Stimulated activated CD8-positive, alpha-beta memory T cell treated with anti-CD3 and anti-CD28 coated beads, Interleukin-7, amount 100 ng/mL, for 1 hour (primary cell): ENCODE data around the gene POLR3GL.

Experiments
- DNase-seq, 2 donors: peaks; one replicate each; pipeline ENCODE4 v3.0.0-alpha.2; 2020; ENCODE audit warnings: low read depth in 2 of 2

The POLR3GL gene

GRCh38 chr1:145975216-145975615, 10.7 kb downstream of the POLR3GL start:
- DNase-seq: no peak

DNA sequence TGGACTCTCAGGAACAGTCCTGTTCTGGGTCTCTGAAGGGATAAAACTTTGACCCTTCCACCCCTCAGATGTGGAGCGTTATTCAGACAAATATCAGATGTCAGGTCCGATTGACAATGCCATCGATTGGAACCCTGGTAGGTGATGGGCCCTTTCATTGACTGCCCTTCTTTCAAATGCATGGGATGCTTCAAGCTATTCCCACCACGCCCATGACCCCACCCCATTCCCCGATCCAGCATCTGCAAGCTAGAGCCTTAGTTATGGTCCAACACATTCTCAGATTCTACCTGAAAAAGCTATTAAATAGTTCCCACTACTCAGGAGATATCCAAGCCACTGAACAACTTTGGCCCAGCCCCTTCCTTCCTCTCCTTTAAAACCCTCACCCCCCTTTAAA, 12.5 kb downstream of the POLR3GL start:
- DNase-seq: no peak

DNA sequence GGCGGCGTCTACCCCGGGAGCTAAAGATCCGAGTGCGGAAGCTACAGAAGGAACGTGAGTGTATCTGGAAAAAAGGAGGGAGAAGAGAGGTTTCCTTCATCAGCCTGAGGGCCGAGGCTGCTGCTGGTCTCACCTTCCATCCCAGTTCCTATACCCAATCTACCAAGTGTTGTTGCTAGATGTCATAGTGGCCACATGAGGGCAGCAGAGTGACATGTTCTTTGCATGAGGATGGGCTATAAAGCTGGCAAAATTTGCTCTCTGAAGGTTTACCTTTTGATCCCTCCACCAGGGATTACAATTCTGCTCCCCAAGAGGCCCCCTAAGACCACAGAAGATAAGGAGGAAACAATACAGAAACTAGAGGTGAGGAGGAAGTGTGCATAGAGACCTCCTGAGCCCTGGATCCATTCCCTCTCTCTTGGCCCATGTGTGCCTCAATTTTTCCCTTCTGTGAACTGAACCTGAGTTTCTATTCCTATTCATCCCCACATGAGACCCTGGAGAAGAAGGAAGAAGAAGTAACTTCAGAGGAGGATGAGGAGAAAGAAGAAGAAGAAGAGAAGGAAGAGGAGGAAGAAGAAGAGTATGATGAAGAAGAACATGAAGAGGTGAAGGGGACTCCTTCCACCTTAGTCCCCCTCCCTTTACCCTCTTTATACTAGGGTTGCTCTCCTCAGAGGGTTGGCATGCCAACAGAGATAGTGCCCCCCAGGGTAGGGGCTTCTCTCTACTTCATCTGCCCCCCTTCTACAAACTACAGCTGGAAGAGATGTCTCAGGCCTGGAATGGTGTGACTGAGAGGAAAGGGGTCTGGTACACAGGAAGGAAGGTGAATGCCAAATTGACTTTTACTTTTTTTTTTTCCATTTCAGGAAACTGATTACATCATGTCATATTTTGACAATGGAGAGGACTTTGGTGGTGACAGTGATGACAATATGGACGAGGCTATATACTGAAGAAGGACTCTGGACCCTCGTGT, 13.3 kb downstream of the POLR3GL start:
- no peak for DNase-seq

- DNase-seq: no peak
These were observed 14.0 kb downstream of the POLR3GL start for GRCh38 chr1:145978471-145978853.

DNA sequence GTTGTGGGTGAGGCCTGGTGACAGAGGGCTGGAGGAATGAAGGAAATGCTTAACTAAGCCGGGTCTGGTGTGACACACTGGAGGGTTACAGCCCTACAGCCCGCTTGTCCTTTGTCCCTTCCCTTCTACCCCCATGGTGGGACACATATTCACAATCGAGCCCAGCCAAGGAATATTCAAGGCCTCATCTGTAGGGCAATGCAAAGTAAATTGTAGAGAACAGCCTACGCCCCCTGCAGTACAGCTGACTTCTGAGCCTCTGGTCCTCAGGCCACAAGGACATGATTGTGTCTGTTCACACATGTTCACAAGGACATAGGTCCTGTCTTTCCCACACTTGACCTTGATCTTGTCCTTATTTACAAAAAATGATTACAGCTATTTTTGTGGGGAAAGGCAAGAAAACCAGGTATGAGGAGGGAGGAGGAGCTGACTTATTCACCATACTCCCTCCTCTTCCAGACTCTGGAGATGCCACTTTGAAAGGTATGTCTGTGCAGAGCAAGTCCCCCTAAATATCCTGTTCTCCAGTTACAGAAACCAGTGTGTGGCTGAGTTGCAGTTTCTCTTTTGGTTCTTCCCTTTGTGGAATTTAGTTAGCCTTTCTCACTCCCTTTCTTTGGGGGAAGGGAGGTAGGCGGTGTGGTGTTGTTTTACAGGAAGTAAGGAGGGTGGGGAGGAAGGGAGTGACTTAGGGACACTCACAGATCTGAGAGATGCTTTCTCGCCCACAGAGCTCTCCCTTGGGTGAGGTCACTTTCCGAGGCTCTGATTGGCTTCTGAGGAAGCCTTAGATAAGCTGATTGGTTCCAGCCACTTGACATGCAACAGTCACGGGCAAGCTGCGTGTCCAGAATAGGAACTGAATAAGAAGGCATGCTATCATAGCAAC, 14.6 kb downstream of the POLR3GL start:
- peak; percentile 48 to 53 for DNase-seq

DNA sequence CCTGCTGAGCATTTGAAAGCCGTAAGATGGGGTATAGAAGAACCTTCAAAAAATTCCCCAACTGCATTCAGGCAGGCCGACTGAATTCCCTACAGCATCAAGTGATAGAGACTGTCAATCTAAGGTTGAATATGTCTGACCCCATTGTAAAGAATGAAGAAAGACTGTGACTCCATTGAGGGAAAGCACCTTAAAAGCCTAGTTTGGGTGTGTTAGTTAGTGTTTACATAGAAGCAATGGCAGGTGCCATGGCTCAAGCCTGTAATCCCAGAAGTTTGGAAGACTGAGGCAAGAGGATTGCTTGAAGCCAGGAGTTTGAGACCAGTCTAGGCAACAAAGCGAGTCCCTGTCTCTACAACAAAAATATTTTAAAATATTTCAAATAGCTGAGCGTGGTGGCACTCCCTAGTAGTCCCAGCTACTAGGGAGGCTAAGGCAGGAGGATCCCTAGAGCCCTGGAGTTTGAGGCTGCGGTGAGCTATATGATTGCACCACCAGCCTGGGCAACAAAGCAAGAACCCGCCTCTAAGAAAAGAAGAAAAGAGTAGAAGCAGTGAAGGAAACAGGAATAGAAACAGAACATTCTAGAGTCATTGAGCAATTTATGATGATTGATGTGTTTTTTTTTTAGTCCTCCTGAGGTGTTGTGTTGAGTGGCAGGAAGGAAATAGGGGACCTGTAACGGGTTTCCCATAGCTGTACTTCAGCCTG, 15.4 kb downstream of the POLR3GL start:
- no peak for DNase-seq

- DNase-seq: no peak
These were observed 16.0 kb downstream of the POLR3GL start for GRCh38 chr1:145980457-145980994.

GRCh38 chr1:145982010-145982723, 17.7 kb downstream of the POLR3GL start:
- DNase-seq: no peak

DNA sequence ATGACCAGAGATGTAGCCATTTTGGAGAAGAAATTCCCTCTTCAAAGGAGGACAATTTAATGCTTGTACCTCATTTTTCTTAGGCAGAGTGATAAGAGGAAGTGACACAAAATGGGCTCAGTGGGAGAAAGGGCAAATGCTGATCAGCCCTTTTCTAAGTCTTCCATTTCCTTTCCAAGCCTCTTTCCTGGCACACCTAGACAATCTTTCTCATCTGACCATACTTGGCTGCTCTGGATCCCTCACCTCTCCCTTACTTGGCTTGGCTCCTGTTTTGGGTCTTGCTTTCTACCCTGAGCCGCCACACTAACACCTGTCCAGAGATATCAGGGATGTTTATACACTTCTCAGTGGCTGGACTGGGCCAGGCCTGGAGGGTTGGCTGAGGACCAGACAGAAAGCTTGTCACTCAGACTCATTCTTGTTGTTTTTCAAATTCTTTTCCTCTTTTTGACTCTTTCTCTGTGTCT, 18.8 kb downstream of the POLR3GL start:
- DNase-seq: no peak

- DNase-seq: no peak
These were observed 19.7 kb downstream of the POLR3GL start for GRCh38 chr1:145983960-145984830.

DNA sequence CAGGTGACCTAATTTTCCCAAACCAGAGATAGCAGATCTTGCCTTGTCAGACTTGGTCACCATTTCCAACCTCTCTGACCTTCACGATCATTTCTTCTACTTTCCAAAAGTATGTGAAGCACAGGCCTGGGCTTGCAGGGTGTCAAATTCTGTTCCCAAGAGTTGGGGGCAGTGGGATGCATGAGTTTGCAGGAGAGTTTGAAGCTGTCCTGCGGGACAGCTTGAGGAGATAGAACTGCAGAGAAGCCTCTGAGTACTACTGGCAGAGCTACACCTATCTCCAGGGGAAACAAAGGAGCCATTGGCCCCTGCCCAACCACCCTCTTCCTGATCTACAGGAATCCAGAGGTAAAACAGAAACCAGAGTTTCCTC, 20.6 kb downstream of the POLR3GL start:
- DNase-seq: no peak

DNA sequence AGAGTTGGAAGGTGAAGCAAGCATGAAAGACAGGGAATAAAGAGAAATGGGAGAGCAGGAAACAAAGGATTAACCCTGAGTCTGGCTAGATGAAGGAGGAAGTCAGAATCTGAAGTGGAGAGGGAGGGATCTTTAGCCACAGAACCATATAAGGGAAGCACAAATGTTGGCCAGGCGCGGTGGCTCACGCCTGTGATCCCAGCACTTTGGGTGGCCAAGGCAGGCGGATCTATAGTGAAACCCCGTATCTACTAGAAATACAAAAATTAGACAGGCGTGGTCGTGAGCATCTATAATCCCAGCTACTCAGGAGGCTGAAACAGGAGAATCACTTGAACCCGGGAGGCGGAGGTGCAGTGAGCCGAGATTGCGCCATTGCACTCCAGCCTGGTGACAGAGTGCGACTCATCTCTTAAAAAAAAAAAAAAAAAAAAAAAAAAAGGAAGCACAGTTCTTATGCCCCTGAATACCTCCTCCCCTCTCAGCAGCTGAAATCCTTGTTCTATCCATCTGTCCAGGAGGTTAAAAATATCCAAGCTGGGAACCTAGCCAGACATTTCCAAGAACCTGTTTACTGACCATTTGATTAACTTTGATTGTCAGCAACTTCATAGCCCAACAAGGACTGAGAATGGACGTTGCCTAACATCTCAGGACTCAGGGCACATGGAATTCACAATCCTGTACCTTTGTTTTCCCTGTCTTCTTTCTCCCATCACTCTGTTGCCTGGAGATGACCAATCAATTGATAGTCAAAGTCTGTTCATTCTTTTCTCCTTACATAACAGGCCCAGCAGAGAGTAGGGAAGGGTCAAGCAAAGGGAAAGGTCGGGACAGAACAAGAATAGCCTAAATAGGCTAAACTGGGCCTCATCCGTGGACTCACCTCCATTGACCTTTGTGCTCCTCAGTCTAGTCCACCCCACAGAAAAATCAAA, 21.3 kb downstream of the POLR3GL start:
- DNase-seq: no peak

GRCh38 chr1:145986551-145986950, 22.1 kb downstream of the POLR3GL start:
- DNase-seq: no peak

DNA sequence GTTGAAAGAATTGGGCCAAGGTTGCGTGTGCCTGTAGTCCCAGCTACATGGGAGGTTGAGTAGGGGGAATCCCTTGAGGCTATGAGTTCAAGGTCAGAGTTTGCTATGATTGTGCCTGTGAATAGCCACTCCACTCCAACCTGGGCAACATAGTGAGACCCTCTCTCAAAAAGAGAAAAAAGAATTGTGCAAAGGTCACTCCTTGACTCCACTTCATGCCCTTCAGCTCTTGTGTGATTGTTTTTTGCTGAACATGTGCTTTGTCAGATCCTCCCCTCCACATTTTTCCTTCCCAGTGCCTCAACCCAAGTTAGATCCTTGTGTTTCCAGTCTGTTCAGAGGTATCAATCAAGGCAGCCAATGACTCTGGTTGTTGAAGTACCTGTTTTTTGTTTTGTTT, 23.4 kb downstream of the POLR3GL start:
- DNase-seq: no peak

DNA sequence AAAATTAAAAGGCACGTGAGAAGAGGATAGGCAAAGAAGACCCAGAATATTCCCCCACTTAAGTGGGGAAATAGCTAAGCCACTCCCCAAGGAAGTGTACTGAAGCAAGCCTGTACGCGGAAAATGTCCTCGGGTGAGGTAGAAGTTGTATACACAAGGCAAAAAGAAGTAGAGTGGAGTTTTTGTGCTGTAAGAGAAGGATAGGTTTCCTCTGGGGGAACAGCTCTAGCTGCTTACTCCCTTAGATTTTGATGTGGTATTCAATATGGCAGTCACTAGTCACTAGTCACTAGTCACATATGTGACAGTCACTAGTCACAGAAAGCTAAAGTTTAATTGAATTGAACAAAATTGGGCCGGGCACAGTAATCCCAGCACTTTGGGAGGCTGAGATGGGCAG, 24.3 kb downstream of the POLR3GL start:
- DNase-seq: no peak

DNA sequence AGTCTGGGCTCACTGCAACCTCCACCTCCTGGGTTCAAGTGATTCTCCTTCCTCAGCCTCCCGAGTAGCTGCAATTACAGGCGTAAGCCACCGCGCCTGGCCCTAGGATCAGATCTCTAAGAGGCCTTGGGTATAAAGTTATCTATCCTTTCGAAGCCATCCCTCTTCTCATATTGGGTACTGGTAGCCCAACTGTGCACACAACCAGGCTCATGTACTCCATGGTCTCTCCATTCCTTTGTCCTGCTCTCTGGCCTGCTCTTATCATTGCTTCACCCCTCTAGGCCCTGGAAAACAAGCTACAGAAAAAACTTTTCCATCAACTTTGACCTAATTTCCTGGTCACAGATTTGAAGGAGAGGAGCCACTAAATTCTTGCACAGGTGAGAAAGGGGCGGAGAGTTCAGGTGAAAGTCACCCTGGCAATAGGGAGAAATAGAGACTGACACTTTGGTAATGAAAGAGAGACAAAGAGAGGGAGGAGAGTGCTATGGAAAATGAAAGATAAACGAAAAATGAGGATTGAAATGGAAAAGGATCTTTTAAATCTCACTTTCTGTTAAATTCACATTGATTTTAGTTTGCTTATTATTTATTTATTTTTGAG, 25.9 kb downstream of the POLR3GL start:
- DNase-seq: no peak

- DNase-seq: no peak
These were observed 27.4 kb downstream of the POLR3GL start for GRCh38 chr1:145991735-145992412.

DNA sequence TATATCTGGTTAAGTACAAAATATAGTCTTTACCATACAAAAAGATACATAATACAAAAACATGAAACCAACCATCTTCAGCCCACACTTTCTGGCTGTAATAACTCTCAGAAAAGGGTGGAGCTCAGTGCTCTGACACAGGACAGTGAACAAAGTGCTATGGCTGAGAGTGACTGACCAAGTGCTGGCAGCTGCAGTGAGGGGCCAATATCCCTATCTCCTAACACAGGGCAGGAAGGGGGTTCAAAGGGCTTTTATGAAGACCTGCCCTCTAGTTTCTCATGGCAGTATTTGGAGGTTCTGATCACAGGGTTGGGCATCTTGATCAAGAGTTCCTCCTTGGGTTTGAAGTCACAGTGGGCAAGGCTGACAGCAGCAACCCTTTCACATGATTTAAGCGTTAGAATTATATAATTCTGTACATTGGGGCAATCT, 28.0 kb downstream of the POLR3GL start:
- no peak for DNase-seq
